HG02981 (cell line): ENCODE results near the gene ZBTB48.
"Not testable (repeated sequence)": the region's sequence is repeated elsewhere in the genome, so short reads cannot be mapped to it uniquely, and the experiment has no call there.

ENCODE experiments used
- ATAC-seq: cut with Tn5 transposase; IDR thresholded peaks from one replicate; pipeline ENCODE4 v1.9.1; 2021; ENCODE audit warnings: mild to moderate bottlenecking, moderate library complexity; ENCODE audit not compliant: unreplicated experiment

Gene ZBTB48

DNA sequence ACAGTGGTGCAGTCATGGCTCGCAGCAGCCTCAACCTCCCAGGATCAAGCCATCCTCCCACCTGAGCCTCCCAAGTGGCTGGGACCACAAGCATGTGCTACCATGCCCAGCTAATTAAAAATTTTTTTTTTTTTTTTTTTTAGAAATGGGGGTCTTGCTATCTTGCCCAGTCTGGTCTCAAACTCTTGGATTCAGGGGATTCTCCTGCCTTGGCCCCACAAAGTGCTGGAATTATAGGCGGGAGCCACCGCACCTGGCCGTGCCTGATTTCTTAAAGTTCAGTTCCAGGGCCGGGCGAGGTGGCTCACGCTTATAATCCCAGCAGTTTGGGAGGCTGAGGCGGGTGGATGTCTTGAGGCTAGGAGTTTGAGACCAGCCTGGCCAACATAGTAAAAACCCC lies 51.3 kb downstream of the ZBTB48 start:
- ATAC-seq: no peak

DNA sequence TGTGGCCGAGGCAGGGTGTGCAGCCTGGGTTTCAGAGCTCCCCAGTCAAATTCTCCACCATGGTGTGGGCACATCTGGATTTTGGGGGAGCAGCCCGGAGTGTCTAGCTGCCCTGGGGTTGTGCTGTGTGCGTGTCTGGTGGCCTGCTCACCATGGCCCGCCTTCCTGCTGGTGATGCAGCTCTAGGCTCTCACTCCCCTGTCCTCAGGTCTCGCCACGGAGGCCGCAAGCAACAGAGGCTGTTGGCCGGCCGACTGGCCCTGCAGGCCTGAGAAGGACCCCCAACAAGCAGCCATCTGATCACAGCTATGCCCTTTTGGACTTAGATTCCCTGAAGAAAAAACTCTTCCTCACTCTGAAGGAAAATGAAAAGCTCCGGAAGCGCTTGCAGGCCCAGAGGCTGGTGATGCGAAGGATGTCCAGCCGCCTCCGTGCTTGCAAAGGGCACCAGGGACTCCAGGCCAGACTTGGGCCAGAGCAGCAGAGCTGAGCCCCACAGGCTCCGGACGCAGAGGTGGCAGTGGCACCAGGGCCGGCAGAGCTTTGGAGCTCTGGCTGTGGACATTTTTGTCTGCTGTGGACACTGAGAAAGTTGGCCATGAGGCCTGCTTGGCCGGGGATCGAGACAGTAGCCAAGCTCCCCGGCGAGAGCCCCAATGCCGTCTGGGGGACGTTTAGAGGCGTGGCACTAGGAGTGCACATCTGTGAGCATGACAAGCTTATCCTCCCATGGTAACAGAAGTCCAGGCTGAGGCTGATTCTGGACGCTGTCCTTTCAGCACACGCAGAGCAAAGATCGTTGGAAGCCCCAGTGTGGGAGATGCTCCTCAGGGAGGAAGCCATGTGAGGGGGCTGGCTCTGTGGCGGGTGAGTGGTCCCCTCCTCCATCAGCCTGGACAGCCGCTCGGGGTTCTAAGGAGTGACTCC lies 53.1 kb downstream of the ZBTB48 start:
- ATAC-seq: no peak

DNA sequence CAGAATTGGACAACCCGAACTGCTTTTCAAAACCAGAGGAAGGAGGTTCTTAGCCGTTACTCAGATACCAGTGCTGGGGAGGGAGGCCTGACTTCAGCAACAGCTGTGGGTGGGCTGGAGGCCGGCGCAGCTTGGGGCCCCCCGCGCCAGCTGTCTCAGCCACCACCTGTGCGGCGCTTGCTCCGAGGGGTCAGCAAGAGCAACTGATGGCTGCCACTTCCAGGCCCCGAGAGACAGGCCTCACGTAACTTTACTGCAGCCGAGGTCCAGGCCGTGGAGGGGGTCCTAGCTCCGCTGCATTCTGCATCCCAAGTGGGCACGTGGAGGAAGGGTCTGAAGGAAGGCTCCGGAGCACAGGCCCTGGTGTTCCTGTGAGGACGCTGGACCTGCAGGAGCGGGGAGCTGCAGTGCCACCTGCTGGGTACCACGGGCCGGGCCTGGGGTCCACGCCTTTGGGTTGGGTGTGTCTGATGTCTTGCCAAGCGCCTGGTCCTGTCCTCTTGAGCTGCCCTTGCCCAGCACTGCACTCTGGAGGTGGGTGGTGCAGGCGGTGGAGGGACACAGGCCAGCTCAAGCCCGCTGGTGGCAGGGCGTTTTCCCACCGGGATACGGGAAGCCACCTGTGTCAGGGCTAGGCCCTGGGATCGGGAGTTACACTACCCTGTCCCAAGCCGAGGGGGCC lies 54.7 kb downstream of the ZBTB48 start:
- no peak for ATAC-seq

DNA sequence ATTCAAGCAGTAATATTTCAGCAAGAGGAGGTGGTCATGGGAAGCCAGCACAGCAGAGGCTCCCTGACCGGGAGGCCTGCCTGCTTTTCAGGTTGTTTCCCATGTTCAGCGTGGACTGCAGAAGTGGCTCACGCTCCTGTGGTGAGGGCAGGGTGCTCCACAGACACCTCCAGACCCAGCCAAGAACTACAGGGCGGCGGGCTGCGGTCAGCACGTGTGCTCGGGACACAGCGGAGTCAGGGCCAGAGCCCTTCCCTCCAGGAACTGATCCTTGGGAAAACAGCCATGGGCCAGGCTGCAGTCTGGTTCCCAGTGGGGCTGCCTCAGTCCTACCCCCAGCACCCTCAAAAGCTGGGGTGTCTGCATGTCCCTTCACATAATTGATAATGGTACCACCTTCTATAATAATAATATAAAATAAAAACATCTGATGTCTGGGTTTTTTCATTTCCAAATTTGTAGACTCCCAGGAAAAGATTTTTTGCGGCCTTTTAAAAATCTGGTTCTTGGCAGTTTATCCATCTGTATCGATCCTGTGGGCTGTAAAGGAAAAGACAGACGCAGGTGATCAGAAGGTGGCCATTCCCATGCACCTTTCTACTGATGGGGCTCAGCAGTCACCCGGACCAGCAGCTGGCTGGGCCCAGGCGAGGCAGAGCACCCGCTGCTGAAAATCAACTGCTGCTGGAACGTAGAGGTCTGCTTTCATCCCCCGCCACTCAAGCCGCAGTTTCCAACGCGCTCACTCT lies 55.5 kb downstream of the ZBTB48 start:
- ATAC-seq: no peak

DNA sequence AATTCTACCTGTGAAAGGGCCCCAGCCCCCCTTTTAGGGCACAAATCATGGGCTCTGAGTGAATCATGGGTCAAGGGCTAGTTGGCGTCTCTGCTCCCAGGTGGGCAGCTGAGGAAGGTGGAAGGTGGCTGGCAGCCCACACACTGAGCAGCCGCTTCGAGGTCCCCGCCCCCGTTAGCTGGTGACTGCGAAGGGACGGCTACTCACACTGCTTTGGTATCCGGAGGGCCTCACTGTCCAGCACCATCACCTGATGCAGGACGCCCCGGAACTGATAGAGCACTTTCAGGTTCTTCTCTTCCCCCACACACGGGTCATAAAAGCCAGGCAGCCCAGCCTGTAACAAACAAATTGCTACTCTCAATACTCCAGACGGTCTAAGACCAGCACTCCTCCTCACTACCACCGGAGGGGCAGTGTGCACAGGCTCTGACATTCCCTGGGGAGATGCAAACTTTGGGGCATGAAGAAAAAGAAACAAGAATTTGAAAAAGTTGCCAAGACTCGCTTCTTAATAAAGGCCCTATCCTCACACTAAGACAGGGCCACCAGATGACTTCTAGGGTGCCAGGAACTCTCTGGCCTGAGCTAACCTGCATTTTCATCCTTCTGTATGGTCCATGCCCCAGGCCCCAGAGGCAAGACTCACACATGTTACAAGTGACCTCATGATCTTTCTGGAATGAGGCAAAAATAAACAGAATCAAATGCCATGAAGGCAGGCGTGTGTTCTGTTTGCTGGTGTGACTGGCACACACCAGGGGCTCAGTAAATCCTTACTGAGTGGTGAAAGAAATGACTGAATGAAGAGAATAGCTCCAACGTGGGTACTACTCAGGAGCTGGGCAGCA lies 56.3 kb downstream of the ZBTB48 start:
- ATAC-seq: no peak

DNA sequence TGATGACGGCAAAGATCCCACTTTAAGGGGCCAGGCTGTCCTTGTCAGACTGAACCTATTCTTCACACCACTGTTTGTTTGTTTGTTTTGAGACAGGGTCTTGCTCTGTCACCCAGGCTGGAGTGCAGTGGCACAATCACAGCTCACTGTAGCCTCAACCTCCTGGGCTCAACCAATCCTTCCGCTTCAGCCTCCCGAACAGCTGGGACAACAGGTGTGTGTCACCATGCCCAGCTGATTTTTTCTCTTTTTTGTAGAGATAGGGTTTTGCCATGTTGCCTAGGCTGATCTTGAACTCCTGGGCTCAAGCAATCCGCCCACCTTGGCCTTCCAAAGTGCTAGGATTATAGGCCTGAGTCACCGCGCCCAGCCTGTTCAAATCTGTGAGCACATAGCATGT lies 57.0 kb downstream of the ZBTB48 start:
- ATAC-seq: not testable (repeated sequence)

DNA sequence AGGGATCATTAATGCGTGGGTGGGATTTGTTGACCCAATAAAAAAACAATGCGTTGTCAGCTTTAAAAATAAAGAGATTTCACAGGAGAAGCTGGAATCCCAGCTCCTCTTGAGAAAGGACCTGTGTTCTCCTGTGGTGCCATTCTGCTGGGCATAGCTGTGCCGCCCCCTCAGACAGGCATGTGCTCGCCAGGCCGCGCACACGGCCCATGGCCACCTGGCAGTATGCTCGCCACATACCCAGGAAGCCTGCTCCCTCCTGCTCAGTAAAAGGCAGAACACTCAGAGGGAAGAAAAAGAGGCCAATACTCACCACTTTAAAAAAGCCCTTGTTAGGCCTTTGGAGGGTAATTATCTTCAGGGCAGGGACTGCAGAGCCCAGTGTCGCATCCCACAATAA lies 58.0 kb downstream of the ZBTB48 start:
- ATAC-seq: no peak

DNA sequence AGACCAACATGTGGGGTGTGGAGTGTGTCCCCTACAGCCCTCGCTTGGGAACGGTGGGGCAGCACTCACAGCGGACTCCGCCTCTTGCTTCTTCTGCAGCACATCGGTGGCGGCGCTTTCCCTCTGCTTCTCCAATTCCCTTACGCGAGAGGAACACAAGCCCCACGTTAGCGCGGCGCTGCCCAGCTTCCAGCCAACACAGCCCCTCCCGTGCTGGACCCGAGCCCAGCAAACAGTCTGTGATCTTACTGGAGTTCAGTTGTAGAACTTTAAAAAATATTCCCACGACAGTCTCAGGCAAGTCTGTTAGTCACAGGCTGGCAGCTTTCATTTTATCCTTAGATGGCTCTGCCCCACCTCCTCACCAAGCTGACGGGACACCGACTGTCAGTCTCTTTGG lies 58.4 kb downstream of the ZBTB48 start:
- ATAC-seq: no peak
